Measurements from ENCODE around the gene MOK.

GRCh38 chr14:102351023-102351422 lies 46.1 kb upstream of the MOK start:
- TF ChIP-seq SUZ12 (IDR thresholded peaks at IDR 0.05; ENCODE audit: extremely low read depth, insufficient read depth, insufficient read length), result no peak
- TF ChIP-seq ZNF274 (IDR thresholded peaks at IDR 0.05; ENCODE audit: low read depth, low read length), result no peak
- no peak for TF ChIP-seq YY1 (IDR thresholded peaks at IDR 0.05; ENCODE audit: insufficient read depth, insufficient read length)
